Measurements from ENCODE around the gene SYK.

DNA sequence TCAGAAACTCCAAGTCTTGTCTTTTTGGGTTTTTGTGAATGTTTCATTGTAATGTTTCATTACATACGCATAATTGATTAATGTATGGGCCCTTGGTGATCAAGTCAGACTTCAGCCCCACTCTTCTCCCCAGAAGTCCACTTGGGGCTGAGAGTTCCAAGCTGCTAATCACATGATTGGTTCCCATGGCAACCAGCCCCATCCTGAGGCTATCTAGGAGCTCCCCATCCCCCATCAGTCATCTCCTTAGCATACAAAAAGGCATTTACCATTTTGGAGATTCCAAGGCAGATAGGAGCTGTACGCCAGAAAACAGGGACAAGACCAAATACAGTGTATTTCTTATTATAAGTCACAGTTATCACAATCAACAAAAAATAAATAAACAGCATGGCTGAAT lies 22.9 kb upstream of the SYK start:
- TF ChIP-seq CTCF (IDR thresholded peaks at IDR 0.05) (no peak), POLR2A (IDR thresholded peaks at IDR 0.05) (no peak)
